HEK293T (cell line): ENCODE measurements around the gene RBFOX2.

Experiments
- ELF4 ChIP-seq: fragments of 450-650 bp; IDR thresholded peaks from 2 replicates; pipeline ENCODE4 v1.6.1; 2017; ENCODE audit warnings: antibody characterized with exemption
- FOXA1 ChIP-seq: fragments of 450-650 bp; IDR thresholded peaks from 2 replicates; pipeline ENCODE4 v1.6.1; 2016; ENCODE audit warnings: mild to moderate bottlenecking
- HDGF ChIP-seq: fragments of 450-650 bp; IDR thresholded peaks from 2 replicates; pipeline ENCODE4 v1.6.1; 2017; ENCODE audit warnings: antibody characterized with exemption, borderline replicate concordance
- NFRKB ChIP-seq: fragments of 450-650 bp; IDR thresholded peaks from 2 replicates; pipeline ENCODE4 v1.6.1; 2016; ENCODE audit warnings: mild to moderate bottlenecking, moderate library complexity
- SP1 ChIP-seq: fragments of 450-650 bp; IDR thresholded peaks from 2 replicates; pipeline ENCODE4 v1.6.1; 2017
- SUZ12 ChIP-seq: fragments of 450-650 bp; IDR thresholded peaks from 2 replicates; pipeline ENCODE4 v1.6.1; 2016; ENCODE audit warnings: mild to moderate bottlenecking
- TARDBP ChIP-seq: fragments of 450-650 bp; IDR thresholded peaks from 2 replicates; pipeline ENCODE4 v1.6.1; 2016
- TF ChIP-seq, protein P1 (sequence below): fragments of 450-650 bp; IDR thresholded peaks from 2 replicates; pipeline ENCODE4 v1.6.1; 2016

DNA sequence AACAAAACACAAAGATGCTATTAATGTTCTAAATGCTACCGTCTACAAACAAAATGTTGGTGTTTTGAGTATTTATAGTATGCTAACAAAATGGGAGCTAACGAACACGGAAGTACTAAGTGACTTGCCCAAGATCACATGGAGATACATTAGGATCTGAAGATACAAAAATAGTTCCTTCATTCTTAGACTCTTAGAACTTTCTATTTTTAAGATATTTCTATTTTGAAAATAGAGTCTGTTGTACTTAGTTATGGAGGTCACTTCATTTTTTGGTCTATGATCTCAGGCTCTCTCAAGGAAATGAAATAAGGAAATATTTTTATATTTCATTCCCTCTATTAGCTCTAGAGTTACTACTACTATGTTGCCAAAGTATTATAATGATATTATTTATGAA lies 246.7 kb downstream of the RBFOX2 start:
- TF ChIP-seq NFRKB (no peak), FOXA1 (no peak), SUZ12 (no peak), TARDBP (no peak), ELF4 (no peak), HDGF (no peak), SP1 (no peak)
- TF ChIP-seq, protein P1, sequence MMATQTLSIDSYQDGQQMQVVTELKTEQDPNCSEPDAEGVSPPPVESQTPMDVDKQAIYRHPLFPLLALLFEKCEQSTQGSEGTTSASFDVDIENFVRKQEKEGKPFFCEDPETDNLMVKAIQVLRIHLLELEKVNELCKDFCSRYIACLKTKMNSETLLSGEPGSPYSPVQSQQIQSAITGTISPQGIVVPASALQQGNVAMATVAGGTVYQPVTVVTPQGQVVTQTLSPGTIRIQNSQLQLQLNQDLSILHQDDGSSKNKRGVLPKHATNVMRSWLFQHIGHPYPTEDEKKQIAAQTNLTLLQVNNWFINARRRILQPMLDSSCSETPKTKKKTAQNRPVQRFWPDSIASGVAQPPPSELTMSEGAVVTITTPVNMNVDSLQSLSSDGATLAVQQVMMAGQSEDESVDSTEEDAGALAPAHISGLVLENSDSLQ = no peak
